Sigmoid colon (tissue), 7 donors: ENCODE results near the gene TSSK6. TPM values are rescaled to one million over a fixed set of nuclear protein-coding genes. Genes with fewer than 3 reads are reported as not detected.

ENCODE experiments used
- DNase-seq: peaks from one replicate; pipeline ENCODE4 v3.0.0-alpha.2; 2019
- H3K27ac ChIP-seq, 4 donors: fragments of 200-600 bp; sonication (generic); one replicate each; pipeline ENCODE4 v1.5.1; 2016 to 2019; ENCODE audit warnings: mild to moderate bottlenecking in 1 of 4
- H3K27me3 ChIP-seq, 3 donors: fragments of 200-600 bp; sonication (generic); one replicate each; pipeline ENCODE4 v1.5.1; 2019; ENCODE audit warnings: mild to moderate bottlenecking in 1 of 3
- H3K36me3 ChIP-seq, 4 donors: fragments of 200-600 bp; sonication (generic); one replicate each; pipeline ENCODE4 v1.5.1; 2016 to 2019
- H3K4me1 ChIP-seq, 4 donors: fragments of 200-600 bp; sonication (generic); one replicate each; pipeline ENCODE4 v1.5.1; 2017 to 2019
- H3K4me3 ChIP-seq, 4 donors: fragments of 200-600 bp; sonication (generic); one replicate each; pipeline ENCODE4 v1.5.1; 2017 to 2019; ENCODE audit warnings: mild to moderate bottlenecking in 2 of 4, moderate library complexity in 1 of 4
- H3K9me3 ChIP-seq, 4 donors: fragments of 200-600 bp in 3 of 4; sonication (generic) in 3 of 4; one replicate each; pipeline versions ENCODE4 v1.5.1 to v1.6.1; 2013 to 2019
- CTCF ChIP-seq, 4 experiments: fragments of 450-650 bp in 3 of 4; fragments of 200-600 bp in 1 of 4; IDR thresholded peaks; one replicate each; pipeline ENCODE4 v1.5.1; 2016 to 2019; ENCODE audit warnings: antibody characterized with exemption in 4 of 4, mild to moderate bottlenecking in 3 of 4, moderate library complexity in 2 of 4
- EP300 ChIP-seq, 4 donors: sonication (generic); formaldehyde crosslinking; IDR thresholded peaks; one replicate each; pipeline ENCODE4 v1.6.1; 2017; ENCODE audit warnings: antibody characterized with exemption in 4 of 4
- POLR2A ChIP-seq, 2 donors: fragments of 450-650 bp; IDR thresholded peaks; one replicate each; pipeline ENCODE4 v1.6.1; 2016; ENCODE audit warnings: antibody characterized with exemption in 2 of 2, mild to moderate bottlenecking in 2 of 2, moderate library complexity in 2 of 2
- POLR2AphosphoS5 ChIP-seq, 4 donors: sonication (generic); formaldehyde crosslinking; IDR thresholded peaks; one replicate each; pipeline ENCODE4 v1.6.1; 2017; ENCODE audit warnings: antibody characterized with exemption in 4 of 4
- WGBS, 2 donors: extraction: QIAGEN DNeasy Blood & Tissue Kit; methylation state at CpG; one replicate each; pipeline ENCODE4 v1.1.7; 2013; 5-methylcytosine and 5-hydroxymethylcytosine counted together
- intact Hi-C: fragments of 100-400 bp; cut with DNase I; formaldehyde crosslinking; loops from one replicate; pipeline ENCODE4 v1.15.1; 2023
- polyA plus RNA-seq, 3 donors: library from polyadenylated mRNA; stranded (reverse); fragments of 200-250 nt; gene quantifications; one replicate each; pipeline ENCODE4 v1.2.3, GENCODE V29; 2013
- total RNA-seq, 4 donors: library from RNA; depleted of rRNA; stranded (reverse); fragments of >200 nt; gene quantifications; one replicate each; pipeline ENCODE4 v1.1.0, GENCODE V29; 2016
- donor health status: healthy with polysubstance abuse.
- donor health status: Bipolar disorder and iron deficiency.
- donor health status: healthy.

Gene TSSK6
- total and polyA plus RNA-seq, 7 donors = 1.2 to 3.3 (median 1.6) TPM

- DNase-seq = no peak
- Histone ChIP-seq H3K4me1 (peaks cover 0 to 38% (median 38%) of the 10 kb centered on the region in 4 donors), H3K27ac (no peak overlapping the region), H3K36me3 (peaks cover 6 to 34% (median 9%) of the 10 kb centered on the region in 4 donors), H3K9me3 (peaks cover 3 to 10% (median 7%) of the 10 kb centered on the region in 4 donors), H3K27me3 (no peaks in the 10 kb centered on the region), H3K4me3 (no peak overlapping the region)
- intact Hi-C loops = no loop called here
- WGBS, 2 donors = 96 to 97% methylated on average over 6 of the region's 6 CpGs
- TF ChIP-seq POLR2A (IDR thresholded peaks at IDR 0.05) = no peak
- no peak for TF ChIP-seq CTCF (IDR thresholded peaks at IDR 0.05)
- no peak for TF ChIP-seq POLR2AphosphoS5 (IDR thresholded peaks at IDR 0.05)
- TF ChIP-seq EP300 (IDR thresholded peaks at IDR 0.05) = no peak
These were observed 49.1 kb downstream of the TSSK6 start for GRCh38 chr19:19466201-19466600.

GRCh38 chr19:19465436-19466070 is 49.8 kb downstream of the TSSK6 start:
- Histone ChIP-seq H3K4me1 (peaks cover 0 to 45% (median 44%) of the 10 kb centered on the region in 4 donors), H3K9me3 (peaks cover 3 to 10% (median 7%) of the 10 kb centered on the region in 4 donors), H3K27me3 (no peaks in the 10 kb centered on the region), H3K27ac (no peak overlapping the region), H3K36me3 (peaks cover 6 to 34% (median 9%) of the 10 kb centered on the region in 4 donors), H3K4me3 (no peak overlapping the region)
- DNase-seq = no peak
- WGBS, 2 donors = 96 to 97% methylated on average over 12 of the region's 12 CpGs
- TF ChIP-seq POLR2A (IDR thresholded peaks at IDR 0.05) = no peak
- no peak for TF ChIP-seq CTCF (IDR thresholded peaks at IDR 0.05)
- no peak for TF ChIP-seq EP300 (IDR thresholded peaks at IDR 0.05)
- no peak for TF ChIP-seq POLR2AphosphoS5 (IDR thresholded peaks at IDR 0.05)
- intact Hi-C loops = no loop called here

GRCh38 chr19:19464339-19465098 is 50.8 kb downstream of the TSSK6 start:
- Histone ChIP-seq H3K4me3 (peak overlapping the region in 1 of 4 donors; percentile 2), H3K4me1 (peaks cover 0 to 55% (median 54%) of the 10 kb centered on the region in 4 donors), H3K27me3 (no peaks in the 10 kb centered on the region), H3K9me3 (peaks cover 3 to 10% (median 7%) of the 10 kb centered on the region in 4 donors), H3K36me3 (peaks cover 6 to 34% (median 9%) of the 10 kb centered on the region in 4 donors), H3K27ac (peak overlapping the region; percentile 36 to 82 (median 68))
- 45 to 62% methylated on average over 13 of the region's 13 CpGs for WGBS, 2 donors
- DNase-seq = no peak
- intact Hi-C loops = loop anchor here (5.0 kb wide), 1 partner anchor 57 kb away; the partner anchor contains the start of gene GATAD2A
- TF ChIP-seq CTCF (IDR thresholded peaks at IDR 0.05) (no peak), POLR2A (IDR thresholded peaks at IDR 0.05) (no peak), EP300 (IDR thresholded peaks at IDR 0.05) (no peak), POLR2AphosphoS5 (IDR thresholded peaks at IDR 0.05) (peak in 1 of 4 donors; percentile 15)

Other genes with a start within 250 kb of the TSSK6 start
- 1 to 10 TPM in 2 of 4 donors, not detected in 2; 1.1 TPM for gene TM6SF2, start 242.2 kb downstream of the TSSK6 start, total RNA-seq
- gene TM6SF2, start 242.2 kb downstream of the TSSK6 start, polyA plus RNA-seq = 1 to 10 TPM; 1.6 to 5.4 (median 3.0) TPM
- gene SUGP1, start 195.0 kb downstream of the TSSK6 start, total RNA-seq = 10 to 100 TPM; 28.8 to 51.0 (median 36.8) TPM
- gene SUGP1, start 195.0 kb downstream of the TSSK6 start, polyA plus RNA-seq = 10 to 100 TPM; 21.0 to 36.7 (median 29.6) TPM
- 10 to 100 TPM; 31.0 to 94.4 (median 44.3) TPM for gene MAU2, start 194.7 kb downstream of the TSSK6 start, total RNA-seq
- 10 to 100 TPM in 2 of 3 donors, 1 to 10 TPM in 1; 7.8 to 33.3 (median 10.2) TPM for gene MAU2, start 194.7 kb downstream of the TSSK6 start, polyA plus RNA-seq
- 100 to 1,000 TPM in 1 of 4 donors, 10 to 100 TPM in 3; 18.5 to 138 (median 25.5) TPM for gene GATAD2A, start 109.9 kb downstream of the TSSK6 start, total RNA-seq
- gene GATAD2A, start 109.9 kb downstream of the TSSK6 start, polyA plus RNA-seq = 10 to 100 TPM; 23.4 to 50.5 (median 31.0) TPM
- 100 to 1,000 TPM in 1 of 4 donors, 10 to 100 TPM in 3; 31.3 to 110 (median 55.4) TPM for gene NDUFA13, start 677 bp upstream of the TSSK6 start, total RNA-seq
- gene NDUFA13, start 677 bp upstream of the TSSK6 start, polyA plus RNA-seq = 100 to 1,000 TPM; 239 to 339 (median 283) TPM
- gene YJEFN3, start 13.4 kb upstream of the TSSK6 start, total RNA-seq = 1 to 10 TPM in 3 of 4 donors, under 1 TPM in 1; 0.71 to 3.1 (median 1.9) TPM
- gene YJEFN3, start 13.4 kb upstream of the TSSK6 start, polyA plus RNA-seq = 10 to 100 TPM in 1 of 3 donors, not detected in 2; 14.4 TPM
- gene CILP2, start 22.7 kb upstream of the TSSK6 start, total RNA-seq = under 1 TPM in 1 of 4 donors, not detected in 3; 0.16 TPM
- under 1 TPM in 1 of 3 donors, not detected in 2; 0.29 TPM for gene CILP2, start 22.7 kb upstream of the TSSK6 start, polyA plus RNA-seq
- under 1 TPM in 1 of 4 donors, not detected in 3; 0.49 TPM for gene PBX4, start 103.1 kb upstream of the TSSK6 start, total RNA-seq
- 1 to 10 TPM; 1.4 to 6.1 (median 2.4) TPM for gene PBX4, start 103.1 kb upstream of the TSSK6 start, polyA plus RNA-seq
- gene LPAR2, start 112.7 kb upstream of the TSSK6 start, total RNA-seq = 1 to 10 TPM in 2 of 4 donors, under 1 TPM in 2; 0.33 to 4.2 (median 1.2) TPM
- 10 to 100 TPM in 1 of 3 donors, 1 to 10 TPM in 2; 3.6 to 19.9 (median 6.0) TPM for gene LPAR2, start 112.7 kb upstream of the TSSK6 start, polyA plus RNA-seq
- gene GMIP, start 128.1 kb upstream of the TSSK6 start, total RNA-seq = 1 to 10 TPM; 5.0 to 9.1 (median 6.4) TPM
- 10 to 100 TPM; 13.2 to 37.0 (median 19.0) TPM for gene GMIP, start 128.1 kb upstream of the TSSK6 start, polyA plus RNA-seq
- gene ATP13A1, start 148.1 kb upstream of the TSSK6 start, total RNA-seq = 100 to 1,000 TPM in 2 of 4 donors, 10 to 100 TPM in 2; 55.5 to 145 (median 102) TPM
- 10 to 100 TPM in 1 of 3 donors, 1 to 10 TPM in 2; 6.6 to 54.9 (median 7.4) TPM for gene ATP13A1, start 148.1 kb upstream of the TSSK6 start, polyA plus RNA-seq
- 1 to 10 TPM; 4.7 to 6.4 (median 5.7) TPM for gene ZNF101, start 153.3 kb upstream of the TSSK6 start, total RNA-seq
- 10 to 100 TPM in 2 of 3 donors, 1 to 10 TPM in 1; 9.9 to 24.2 (median 10.2) TPM for gene ZNF101, start 153.3 kb upstream of the TSSK6 start, polyA plus RNA-seq
- gene ZNF14, start 217.6 kb upstream of the TSSK6 start, total RNA-seq = 10 to 100 TPM in 2 of 4 donors, 1 to 10 TPM in 2; 7.8 to 14.5 (median 9.5) TPM
- gene ZNF14, start 217.6 kb upstream of the TSSK6 start, polyA plus RNA-seq = 1 to 10 TPM; 1.2 to 3.6 (median 1.4) TPM